GM12873 (cell line): ENCODE data around the gene DRC1.

Experiments used
- CTCF ChIP-seq: IDR thresholded peaks from 2 replicates; pipeline ENCODE4 v1.5.1; 2012; ENCODE audit warnings: low read depth, mild to moderate bottlenecking, moderate library complexity, low read length, control low read depth; ENCODE audit not compliant: insufficient read depth; ENCODE audit errors: missing control alignments

DRC1 gene

GRCh38 chr2:26479789-26480565 is 78.3 kb downstream of the DRC1 start:
- TF ChIP-seq CTCF = no peak

- no peak for TF ChIP-seq CTCF
These were observed 79.1 kb downstream of the DRC1 start for GRCh38 chr2:26480566-26481423.

- no peak for TF ChIP-seq CTCF
These were observed 80.0 kb downstream of the DRC1 start for GRCh38 chr2:26481706-26482105.

GRCh38 chr2:26482211-26483026 is 80.7 kb downstream of the DRC1 start:
- no peak for TF ChIP-seq CTCF

GRCh38 chr2:26483027-26483326 is 81.3 kb downstream of the DRC1 start:
- no peak for TF ChIP-seq CTCF

GRCh38 chr2:26483516-26483915 is 81.8 kb downstream of the DRC1 start:
- no peak for TF ChIP-seq CTCF
